RPMI8226 (cell line): Measurements from ENCODE around the gene HOXA9.

Source experiments
- DNase-seq: peaks from one replicate; pipeline ENCODE4 v3.0.0-alpha.2; 2015

Gene HOXA9

DNA sequence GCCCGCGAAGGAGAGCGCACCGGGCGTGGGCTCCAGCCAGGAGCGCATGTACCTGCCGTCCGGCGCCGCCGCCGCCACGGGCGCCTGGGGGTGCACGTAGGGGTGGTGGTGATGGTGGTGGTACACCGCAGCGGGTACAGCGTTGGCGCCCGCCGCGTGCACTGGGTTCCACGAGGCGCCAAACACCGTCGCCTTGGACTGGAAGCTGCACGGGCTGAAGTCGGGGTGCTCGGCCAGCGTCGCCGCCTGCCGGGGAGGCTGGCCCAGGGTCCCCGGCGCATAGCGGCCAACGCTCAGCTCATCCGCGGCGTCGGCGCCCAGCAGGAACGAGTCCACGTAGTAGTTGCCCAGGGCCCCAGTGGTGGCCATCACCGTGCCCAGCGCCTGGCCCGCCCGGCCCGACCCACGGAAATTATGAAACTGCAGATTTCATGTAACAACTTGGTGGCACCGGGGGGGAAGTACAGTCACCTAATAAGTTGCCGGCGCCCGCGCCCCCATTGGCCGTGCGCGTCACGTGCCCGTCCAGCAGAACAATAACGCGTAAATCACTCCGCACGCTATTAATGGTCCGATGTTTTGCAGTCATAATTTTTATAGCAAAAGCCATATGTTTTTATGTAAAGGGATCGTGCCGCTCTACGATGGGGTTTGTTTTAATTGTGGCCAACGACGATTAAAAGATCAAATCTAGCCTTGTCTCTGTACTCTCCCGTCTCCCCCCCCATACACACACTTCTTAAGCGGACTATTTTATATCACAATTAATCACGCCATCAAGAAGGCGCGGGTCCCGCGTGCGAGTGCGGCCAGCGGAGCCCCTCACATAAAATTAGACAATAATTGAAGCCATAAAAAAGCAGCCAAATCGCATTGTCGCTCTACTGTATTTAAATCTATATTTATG is at the start of gene HOXA9:
HOXA9 (minus strand) TSS at position 449 of the 907 bp plus-strand sequence; CDS start at position 369, 80 bp downstream.
- DNase-seq: no peak

DNA sequence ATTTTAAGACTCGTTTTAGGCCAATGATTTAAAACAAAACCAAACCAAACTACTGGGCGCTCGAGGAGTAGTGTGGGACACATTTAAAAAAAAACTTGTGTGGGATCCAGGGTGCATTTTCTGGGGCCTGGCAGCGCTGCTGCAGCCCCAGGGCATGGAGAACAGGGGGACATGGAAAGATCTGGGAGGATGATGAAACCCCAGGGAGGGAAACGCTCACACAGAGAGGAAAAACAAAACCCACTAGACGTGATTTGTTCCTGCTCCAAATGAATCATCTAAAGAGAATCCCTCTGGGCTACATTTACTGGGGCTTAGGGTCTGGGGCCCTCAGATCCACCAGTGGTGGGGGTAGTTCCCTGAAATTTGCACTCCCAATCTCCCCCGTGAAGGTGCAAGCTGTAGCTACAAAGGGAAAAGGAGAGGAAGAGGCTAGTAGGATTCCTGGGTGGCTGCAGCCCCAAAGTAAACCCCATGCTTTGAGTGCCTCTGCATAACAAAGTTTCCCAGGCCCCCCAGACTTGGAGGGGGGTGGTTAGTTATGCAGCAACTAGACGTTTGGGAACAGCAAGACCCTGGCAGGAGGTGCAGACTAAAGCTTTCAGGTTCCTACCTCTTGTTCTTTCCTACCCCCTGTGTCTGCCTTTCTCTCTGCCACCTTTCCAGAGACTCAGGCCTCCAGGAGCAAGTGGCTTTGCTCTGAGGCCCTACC is 49.1 kb upstream of the HOXA9 start:
- DNase-seq: no peak

- DNase-seq: no peak
These were observed 48.3 kb upstream of the HOXA9 start for GRCh38 chr7:27213433-27214238.

GRCh38 chr7:27212497-27213432 is 47.4 kb upstream of the HOXA9 start:
- DNase-seq: no peak

GRCh38 chr7:27211764-27212204 is 46.4 kb upstream of the HOXA9 start:
- DNase-seq: no peak

DNA sequence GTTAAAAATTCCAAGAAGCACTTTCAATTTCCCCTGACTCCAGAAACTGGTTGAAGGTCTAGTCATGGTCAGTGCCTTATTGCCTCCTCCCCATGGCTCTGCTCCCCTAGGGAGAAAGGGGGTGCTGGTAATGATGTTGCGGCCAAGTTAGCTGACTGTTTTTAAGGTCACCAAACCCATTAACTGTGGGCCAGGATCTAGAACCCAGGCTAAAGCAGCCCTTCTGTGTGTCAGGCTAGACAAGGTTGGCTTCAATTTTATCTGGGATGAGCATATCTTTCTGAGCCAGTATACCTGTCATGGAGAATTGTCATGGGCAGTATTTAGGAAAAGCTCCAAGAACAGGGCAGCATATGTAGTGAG is 45.7 kb upstream of the HOXA9 start:
- no peak for DNase-seq

DNA sequence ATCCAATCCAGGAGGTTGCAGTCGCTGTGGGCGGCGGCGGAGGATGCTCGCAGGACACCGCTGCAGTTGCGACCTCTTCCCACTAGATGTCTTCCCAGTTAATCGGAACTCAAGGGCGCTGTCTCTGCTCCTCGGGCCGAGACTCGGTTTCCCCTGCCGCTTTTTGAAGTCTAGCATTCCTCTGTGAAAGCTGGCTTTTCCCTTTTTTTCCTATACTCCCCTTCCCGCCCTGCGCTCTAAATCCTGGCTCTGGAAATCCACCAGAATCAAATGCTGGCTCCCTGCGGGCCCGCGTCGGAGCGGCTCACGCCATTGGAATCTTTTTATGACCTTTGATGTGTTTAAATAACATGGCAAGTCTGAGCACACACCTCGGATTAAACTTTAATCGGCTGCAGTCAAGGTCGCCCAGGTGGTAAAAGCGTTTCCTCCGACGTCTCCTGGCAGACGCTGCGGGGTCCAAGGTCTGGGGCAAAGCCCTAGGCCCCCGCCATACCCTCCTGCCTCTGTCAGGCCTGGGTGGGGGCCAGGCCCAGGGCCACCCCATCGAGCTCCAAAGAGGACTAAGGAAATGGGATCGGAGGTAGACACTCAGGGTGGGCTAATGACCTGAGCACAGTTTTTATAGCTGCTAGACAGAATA is 45.2 kb upstream of the HOXA9 start:
- peak; percentile 46 for DNase-seq

DNA sequence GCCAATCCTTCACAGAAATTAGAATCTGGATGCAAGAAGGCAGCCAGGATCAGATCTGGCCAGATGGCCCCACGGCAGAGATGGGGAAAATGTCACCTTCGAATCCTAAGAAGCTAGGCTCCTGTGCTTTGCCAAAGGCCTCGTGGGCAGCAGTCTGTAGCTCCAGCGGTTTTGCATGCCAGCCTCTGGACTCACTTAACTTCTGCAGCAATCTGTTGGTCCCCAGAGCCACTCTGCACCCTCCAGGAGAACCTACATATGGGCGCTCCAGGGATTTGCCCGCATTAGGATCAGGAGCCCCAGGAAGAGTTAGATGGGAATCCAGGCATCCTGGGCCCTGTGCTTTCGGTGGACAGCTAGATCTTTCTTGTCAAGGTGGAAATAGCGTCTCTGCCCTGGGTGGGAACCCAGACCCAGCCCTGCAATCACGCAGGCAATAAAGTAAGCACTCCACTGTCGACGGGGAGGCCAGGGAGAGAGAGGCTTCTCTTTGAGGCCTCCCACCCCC is 44.6 kb upstream of the HOXA9 start:
- no peak for DNase-seq

DNA sequence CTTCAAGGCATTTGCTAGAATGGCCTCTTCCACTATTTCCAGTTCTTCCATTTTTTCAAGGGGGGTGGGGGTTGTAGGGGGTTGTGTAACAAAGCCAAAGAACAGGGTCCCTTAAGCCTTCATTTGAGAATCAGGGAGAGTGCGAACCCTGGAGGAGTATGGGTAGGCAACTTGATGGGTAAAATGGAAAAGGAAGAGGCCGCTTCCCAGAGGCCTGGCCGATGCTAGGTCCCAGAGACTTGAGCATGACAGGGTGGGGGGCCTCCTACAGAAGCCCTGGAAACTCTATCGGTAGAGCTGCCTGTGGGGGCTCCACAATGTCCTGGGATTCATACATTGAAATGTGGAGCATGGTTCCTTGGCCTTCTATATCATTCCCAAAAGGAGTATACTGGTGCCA is 43.7 kb upstream of the HOXA9 start:
- no peak for DNase-seq

GRCh38 chr7:27207348-27207985 is 42.1 kb upstream of the HOXA9 start:
- DNase-seq: no peak

GRCh38 chr7:27205325-27206280 is 40.3 kb upstream of the HOXA9 start:
- DNase-seq: no peak

- no peak for DNase-seq
These were observed 39.5 kb upstream of the HOXA9 start for GRCh38 chr7:27204851-27205322.

- no peak for DNase-seq
These were observed 38.7 kb upstream of the HOXA9 start for GRCh38 chr7:27203964-27204594.

GRCh38 chr7:27203365-27203953 is 38.1 kb upstream of the HOXA9 start:
- DNase-seq: no peak

DNA sequence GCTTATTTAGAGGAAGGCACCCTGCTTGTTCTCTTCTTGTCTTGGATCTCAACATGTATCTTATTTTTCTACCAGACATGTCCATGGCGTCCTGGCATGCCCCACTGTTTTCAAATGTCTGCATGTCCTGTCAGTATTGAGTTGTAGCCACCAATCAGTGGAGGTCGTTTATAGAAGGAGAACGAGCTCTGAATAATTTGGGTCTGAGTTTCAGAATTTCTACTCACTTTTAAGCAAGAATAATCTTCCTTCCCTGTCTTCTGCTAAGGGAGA is 37.5 kb upstream of the HOXA9 start:
- no peak for DNase-seq

GRCh38 chr7:27202018-27202861 is 36.9 kb upstream of the HOXA9 start:
- DNase-seq: no peak

DNA sequence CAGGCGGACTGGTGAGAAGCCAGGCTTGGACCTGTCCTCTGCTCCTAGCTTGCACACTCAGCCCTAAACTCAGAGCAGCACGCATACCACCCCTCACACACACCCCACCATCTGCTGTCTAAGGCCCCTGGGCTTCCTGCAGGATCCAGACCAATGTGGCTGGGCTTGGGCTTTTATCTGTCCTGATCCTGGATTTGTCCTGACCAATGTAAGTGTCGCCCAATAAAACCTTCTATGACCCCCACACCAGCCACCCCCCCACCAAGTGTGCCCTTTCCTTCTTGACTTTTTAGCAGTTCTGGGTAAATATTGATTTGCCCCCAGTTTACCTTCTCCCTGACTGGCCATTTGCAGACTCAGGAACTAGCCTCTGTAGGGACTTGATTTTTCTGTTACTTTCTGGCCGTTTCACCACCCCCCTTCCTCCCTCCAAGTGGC is 36.3 kb upstream of the HOXA9 start:
- DNase-seq: no peak
